ENCODE results near the gene TMEM11. TPM values are rescaled to one million over a fixed set of nuclear protein-coding genes. Genes with fewer than 3 reads are reported as not detected.

Gene TMEM11
- total and polyA plus RNA-seq, 2 of the 4 experiments (the other 2 are of a cell fraction) = 19.9 to 44.7 TPM

GRCh38 chr17:21245639-21246084, 31.7 kb upstream of the TMEM11 start:
- no peak overlapping the region for H3K18ac ChIP-seq (ENCODE audit: low read depth, low read length)
- no peaks in the 10 kb centered on the region for H3K27me3 ChIP-seq (ENCODE audit: control insufficient read depth, insufficient read depth, low read length)
- H3K56ac ChIP-seq (ENCODE audit: extremely low read depth, insufficient read depth, low read length) = no peak overlapping the region
- no peak overlapping the region for H3K9ac ChIP-seq (ENCODE audit: low read depth, low read length)
- no peak overlapping the region for H2BK15ac ChIP-seq (ENCODE audit: low read depth, low read length)
- no peak overlapping the region for H3K4ac ChIP-seq (ENCODE audit: low read depth, low read length)
- H2BK5ac ChIP-seq (ENCODE audit: low read depth, low read length, poor library complexity, severe bottlenecking) = no peak overlapping the region
- no peak overlapping the region for H3K14ac ChIP-seq (replicated peaks; ENCODE audit: low read depth, low read length)
- H4K20me1 ChIP-seq (ENCODE audit: insufficient read depth, low read length) = peaks cover 7% of the 10 kb centered on the region
- no peaks in the 10 kb centered on the region for H3K9me1 ChIP-seq (ENCODE audit: insufficient read depth, low read length)
- H2AK5ac ChIP-seq (ENCODE audit: low read depth, low read length) = no peak overlapping the region
- intact Hi-C loops (cut with micrococcal nuclease) (no loop called here), dilution Hi-C loops (cut with HindIII; ENCODE audit: low sequenced_read_pairs, unreplicated experiment) (no loop called here), in situ Hi-C loops (cut with MboI; ENCODE audit: low sequenced_read_pairs) (no loop called here)
- H4K5ac ChIP-seq (ENCODE audit: low read depth, low read length) = no peak overlapping the region
- no peaks in the 10 kb centered on the region; the same call in 1 of the 2 replicates for H3K4me1 ChIP-seq (ENCODE audit: control insufficient read depth, insufficient read depth, low read length)
- DNase-seq (no peak), ATAC-seq (ENCODE audit: low read depth) (no peak)
- ChIA-PET CTCF (no interaction called here), POLR2A (ENCODE audit: unreplicated experiment) (no interaction called here)
- no peak overlapping the region for H2BK20ac ChIP-seq (ENCODE audit: low read depth, low read length)
- no peak overlapping the region for H2AK9ac ChIP-seq (replicated peaks; ENCODE audit: low read depth, low read length, poor library complexity)
- H3K4me2 ChIP-seq (ENCODE audit: low read depth, low read length) = no peak overlapping the region
- H2BK120ac ChIP-seq (ENCODE audit: low read depth, low read length) = no peak overlapping the region
- H3K27ac ChIP-seq (ENCODE audit: insufficient read depth, low read length) = no peak overlapping the region
- no peak overlapping the region for H3K4me3 ChIP-seq (ENCODE audit: insufficient read depth, low read depth, low read length)
- no TSS peak for BruUV-seq (replicated peaks)
- H3K36me3 ChIP-seq (ENCODE audit: control insufficient read depth, insufficient read depth, low read length) = peaks cover 7% of the 10 kb centered on the region; the same call in 1 of the 2 replicates
- no peak overlapping the region for H4K91ac ChIP-seq (ENCODE audit: insufficient read depth, low read depth, low read length)
- no peak overlapping the region for H3K23ac ChIP-seq (ENCODE audit: low read depth, low read length)
- no peak overlapping the region for H2AFZ ChIP-seq (replicated peaks; ENCODE audit: low read length, poor library complexity)
- TF ChIP-seq POLR2A (IDR thresholded peaks at IDR 0.05; ENCODE audit: low read depth, low read length) = no peak
- no peak for TF ChIP-seq CHD1 (IDR thresholded peaks at IDR 0.05; ENCODE audit: low read depth, low read length)
- TF ChIP-seq, protein P1, sequence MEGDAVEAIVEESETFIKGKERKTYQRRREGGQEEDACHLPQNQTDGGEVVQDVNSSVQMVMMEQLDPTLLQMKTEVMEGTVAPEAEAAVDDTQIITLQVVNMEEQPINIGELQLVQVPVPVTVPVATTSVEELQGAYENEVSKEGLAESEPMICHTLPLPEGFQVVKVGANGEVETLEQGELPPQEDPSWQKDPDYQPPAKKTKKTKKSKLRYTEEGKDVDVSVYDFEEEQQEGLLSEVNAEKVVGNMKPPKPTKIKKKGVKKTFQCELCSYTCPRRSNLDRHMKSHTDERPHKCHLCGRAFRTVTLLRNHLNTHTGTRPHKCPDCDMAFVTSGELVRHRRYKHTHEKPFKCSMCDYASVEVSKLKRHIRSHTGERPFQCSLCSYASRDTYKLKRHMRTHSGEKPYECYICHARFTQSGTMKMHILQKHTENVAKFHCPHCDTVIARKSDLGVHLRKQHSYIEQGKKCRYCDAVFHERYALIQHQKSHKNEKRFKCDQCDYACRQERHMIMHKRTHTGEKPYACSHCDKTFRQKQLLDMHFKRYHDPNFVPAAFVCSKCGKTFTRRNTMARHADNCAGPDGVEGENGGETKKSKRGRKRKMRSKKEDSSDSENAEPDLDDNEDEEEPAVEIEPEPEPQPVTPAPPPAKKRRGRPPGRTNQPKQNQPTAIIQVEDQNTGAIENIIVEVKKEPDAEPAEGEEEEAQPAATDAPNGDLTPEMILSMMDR (conservative IDR thresholded peaks at IDR 0.05; ENCODE audit: low read depth, low read length) = no peak
- TF ChIP-seq FOS (IDR thresholded peaks at IDR 0.05; ENCODE audit: low read depth, low read length) = no peak
- no peak for TF ChIP-seq RFX5 (IDR thresholded peaks at IDR 0.05; ENCODE audit: low read depth, low read length)
- no peak for TF ChIP-seq ELK1 (IDR thresholded peaks at IDR 0.05; ENCODE audit: borderline replicate concordance, low read depth, low read length)
- TF ChIP-seq NFE2L2 (IDR thresholded peaks at IDR 0.05; ENCODE audit: low read depth, low read length) = no peak
- TF ChIP-seq RCOR1 (IDR thresholded peaks at IDR 0.05; ENCODE audit: insufficient replicate concordance, low read length) = no peak
- no peak for TF ChIP-seq CEBPB (IDR thresholded peaks at IDR 0.05; ENCODE audit: low read depth, low read length)
- TF ChIP-seq MAZ (IDR thresholded peaks at IDR 0.05; ENCODE audit: borderline replicate concordance, low read depth, low read length) = no peak
- H4K8ac ChIP-seq (ENCODE audit: low read depth in 2 of 2, low read length in 2 of 2) = no peak overlapping the region
- no peaks in the 10 kb centered on the region for H3K9me3 ChIP-seq (ENCODE audit: control insufficient read depth, insufficient read depth, low read length)
- WGBS, 2 experiments (ENCODE audit: extremely low coverage in 2 of 2, insufficient read length in 1 of 2) = 82% methylated on average over 4 of the region's 9 CpGs; no CpG with 5 or more reads in 1 of the 2 experiments
- peaks cover 0 to 4% of the 10 kb centered on the region in 2 experiments; a peak in 1 of 4 replicates for H3K79me1 ChIP-seq (ENCODE audit: low read depth in 1 of 2, low read length in 2 of 2)

All from IMR-90 (cell line).